B cell (primary cell): ENCODE measurements around the gene HGFAC. TPM values are rescaled to one million over a fixed set of nuclear protein-coding genes. Genes with fewer than 3 reads are reported as not detected.
"Not testable (repeated sequence)": the region's sequence is repeated elsewhere in the genome, so short reads cannot be mapped to it uniquely, and the experiment has no call there.

Experiments
- ATAC-seq: fragments of 200-7000 bp; cut with Tn5 transposase; one replicate; pipeline ENCODE4 v1.10.0; 2021; ENCODE audit warnings: low read depth, mild to moderate bottlenecking, moderate number of reproducible peaks, moderate library complexity
- CTCF ChIA-PET: fragments of 350-600 bp; sonication (Branson Sonifier 250); formaldehyde crosslinking; loops from one replicate; lab custom pipeline; 2021; ENCODE audit warnings: antibody characterized with exemption, inconsistent platforms; lab: Charles Lee
- POLR2A ChIA-PET: fragments of 350-600 bp; sonication (Branson Sonifier 250); formaldehyde crosslinking; loops from one replicate; lab custom pipeline; 2021; ENCODE audit warnings: antibody characterized with exemption; lab: Charles Lee
- DNase-seq: peaks from one replicate; pipeline ENCODE4 v3.0.0; 2013
- H2AFZ ChIP-seq: 2 replicates; pipeline ENCODE4 v1.6.1; 2012; ENCODE audit warnings: mild to moderate bottlenecking, low read depth, low read length; ENCODE audit not compliant: insufficient read depth, poor library complexity, severe bottlenecking
- H3K27ac ChIP-seq, 2 donors: 1 replicate in 1 of 2; 2 replicates in 1 of 2; pipeline ENCODE4 v1.5.1; 2012 to 2013; ENCODE audit warnings: low read length in 2 of 2, mild to moderate bottlenecking in 2 of 2, moderate library complexity in 1 of 2
- H3K27me3 ChIP-seq, 4 experiments: fragments of 200-600 bp in 1 of 4; sonication (generic) in 1 of 4; replicated peaks in 1 of 4; 1 replicate in 2 of 4; 2 replicates in 2 of 4; pipeline versions ENCODE4 v1.6.1 to v1.7.0; 2013 to 2016; ENCODE audit warnings: low read length in 3 of 4, mild to moderate bottlenecking in 2 of 4, mixed read lengths in 1 of 4, moderate library complexity in 1 of 4; ENCODE audit not compliant: insufficient read depth in 4 of 4, control insufficient read depth in 3 of 4; ENCODE audit errors: control extremely low read depth in 1 of 4
- H3K36me3 ChIP-seq, 2 experiments: replicated peaks in 1 of 2; 1 replicate in 1 of 2; 2 replicates in 1 of 2; pipeline versions ENCODE4 v1.6.1 to v1.7.1; 2013; ENCODE audit warnings: low read length in 1 of 2; ENCODE audit not compliant: insufficient read depth in 2 of 2, control insufficient read depth in 1 of 2; ENCODE audit errors: control extremely low read depth in 1 of 2, extremely low read depth in 1 of 2
- H3K4me1 ChIP-seq, 2 donors: fragments of 200-600 bp in 1 of 2; sonication (generic) in 1 of 2; 1 replicate in 1 of 2; 2 replicates in 1 of 2; pipeline versions ENCODE4 v1.5.1 to v1.6.1; 2013 to 2017; ENCODE audit warnings: low read length in 2 of 2; ENCODE audit not compliant: control insufficient read depth in 2 of 2, insufficient read depth in 2 of 2
- H3K4me2 ChIP-seq: replicated peaks from 2 replicates; pipeline ENCODE3; 2012; ENCODE audit warnings: mild to moderate bottlenecking, low read depth, low read length; ENCODE audit not compliant: poor library complexity, severe bottlenecking
- H3K4me3 ChIP-seq, 5 experiments: fragments of 200-600 bp in 1 of 5; sonication (generic) in 1 of 5; 1 replicate in 3 of 5; 2 replicates in 2 of 5; pipeline versions ENCODE4 v1.5.1 to v1.7.0; 2011 to 2016; ENCODE audit warnings: low read length in 4 of 5, mild to moderate bottlenecking in 4 of 5, low read depth in 2 of 5, control low read depth in 1 of 5, moderate library complexity in 1 of 5; ENCODE audit not compliant: insufficient read depth in 1 of 5; ENCODE audit errors: control extremely low read depth in 1 of 5, extremely low read depth in 1 of 5
- H3K79me2 ChIP-seq: fragments of 200-600 bp; sonication (generic); one replicate; pipeline ENCODE4 v1.6.0; 2016; ENCODE audit warnings: low read length; ENCODE audit not compliant: control insufficient read depth, insufficient read depth
- H3K9ac ChIP-seq: fragments of 200-600 bp; sonication (generic); 2 replicates; pipeline ENCODE4 v1.6.1; 2017; ENCODE audit warnings: mild to moderate bottlenecking, low read length, moderate library complexity
- H3K9me3 ChIP-seq, 3 donors: one replicate each; pipeline versions ENCODE4 v1.6.1 to v1.7.1; 2013; ENCODE audit warnings: low read length in 2 of 3; ENCODE audit not compliant: control insufficient read depth in 2 of 3, insufficient read depth in 1 of 3; ENCODE audit errors: control extremely low read depth in 1 of 3
- H4K20me1 ChIP-seq: 2 replicates; pipeline ENCODE4 v1.6.0; 2012; ENCODE audit warnings: mild to moderate bottlenecking, low read length; ENCODE audit not compliant: insufficient read depth, control insufficient read depth, poor library complexity, severe bottlenecking
- H3K27ac Mint-ChIP-seq: one replicate; pipeline ENCODE4 v1.8.0; 2021; ENCODE audit warnings: mixed read lengths
- H3K27me3 Mint-ChIP-seq: one replicate; pipeline ENCODE4 v1.8.0; 2021; ENCODE audit warnings: mixed read lengths
- H3K4me1 Mint-ChIP-seq: one replicate; pipeline ENCODE4 v1.8.0; 2021; ENCODE audit warnings: mixed read lengths
- H3K4me3 Mint-ChIP-seq: one replicate; pipeline ENCODE4 v1.8.0; 2021; ENCODE audit warnings: mixed read lengths
- H3K9me3 Mint-ChIP-seq: one replicate; pipeline ENCODE4 v1.8.0; 2022; ENCODE audit warnings: mixed read lengths; ENCODE audit not compliant: insufficient read depth
- CTCF ChIP-seq: fragments of 200-600 bp; IDR thresholded peaks from one replicate; pipeline ENCODE4 v1.8.0; 2022; ENCODE audit warnings: antibody characterized with exemption, mild to moderate bottlenecking
- WGBS: methylation state at CpG from one replicate; pipeline ENCODE4 v1.1.5; 2013; ENCODE audit warnings: missing lambda C conversion rate; ENCODE audit not compliant: insufficient coverage; 5-methylcytosine and 5-hydroxymethylcytosine counted together
- intact Hi-C: fragments of 100-400 bp; cut with micrococcal nuclease; formaldehyde crosslinking; loops from one replicate; pipeline ENCODE4 v1.10.0; 2022
- polyA plus RNA-seq: library from polyadenylated mRNA; depleted of rRNA; stranded (reverse); fragments of >200 nt; gene quantifications from 2 replicates; pipeline ENCODE4 v1.2.3, GENCODE V29; 2012
- total RNA-seq, 2 donors: library from RNA; stranded (reverse); fragments of 120-200 nt in 1 of 2; gene quantifications; 1 replicate in 1 of 2; 2 replicates in 1 of 2; pipeline versions ENCODE4 v1.2.3 to v1.2.4, GENCODE V29; 2013 to 2022

HGFAC gene
- total and polyA plus RNA-seq, 2 donors (not counting 1 experiment from before 2014, with no cell fraction given), result not detected

GRCh38 chr4:3458371-3458770, 16.6 kb downstream of the HGFAC start:
- H3K79me2 ChIP-seq, result no peaks in the 10 kb centered on the region
- H3K36me3 ChIP-seq, result no peaks in the 10 kb centered on the region
- no peak for DNase-seq
- H2AFZ ChIP-seq, result no peak overlapping the region
- no peak overlapping the region for H3K9ac ChIP-seq
- H3K4me3 ChIP-seq, result no peak overlapping the region
- H3K27me3 ChIP-seq, result peaks cover 0 to 18% (median 4%) of the 10 kb centered on the region in 4 experiments
- H3K27ac ChIP-seq, result no peak overlapping the region
- H3K4me1 Mint-ChIP-seq, result no peaks in the 10 kb centered on the region
- 95% methylated on average over 3 of the region's 6 CpGs for WGBS
- ChIA-PET CTCF (no interaction called here), POLR2A (no interaction called here)
- TF ChIP-seq CTCF, result no peak
- peaks cover 0 to 17% (median 1%) of the 10 kb centered on the region in 3 donors for H3K9me3 ChIP-seq
- intact Hi-C loops, result no loop called here
- H3K4me2 ChIP-seq, result no peak overlapping the region
- H4K20me1 ChIP-seq, result no peaks in the 10 kb centered on the region
- H3K4me1 ChIP-seq, result peaks cover 0 to 13% of the 10 kb centered on the region in 2 donors
- ATAC-seq, result no peak
- H3K27me3 Mint-ChIP-seq, result peaks cover 19% of the 10 kb centered on the region
- peaks cover 15% of the 10 kb centered on the region for H3K9me3 Mint-ChIP-seq
- H3K4me3 Mint-ChIP-seq, result no peak overlapping the region
- no peak overlapping the region for H3K27ac Mint-ChIP-seq

GRCh38 chr4:3459156-3459555, 17.4 kb downstream of the HGFAC start:
- H3K36me3 ChIP-seq, H2AFZ ChIP-seq, H3K27ac Mint-ChIP-seq, DNase-seq, H3K9ac ChIP-seq, intact Hi-C loops, ATAC-seq, POLR2A ChIA-PET, H3K4me1 Mint-ChIP-seq, H3K4me3 Mint-ChIP-seq, CTCF ChIA-PET, H3K4me3 ChIP-seq, H3K27ac ChIP-seq, H3K79me2 ChIP-seq, H3K4me2 ChIP-seq, H4K20me1 ChIP-seq: not testable (repeated sequence)
- peaks cover 11% of the 10 kb centered on the region for H3K9me3 Mint-ChIP-seq
- Histone ChIP-seq H3K9me3 (peaks cover 0 to 21% (median 1%) of the 10 kb centered on the region in 3 donors), H3K4me1 (peaks cover 0 to 18% of the 10 kb centered on the region in 2 donors), H3K27me3 (peaks cover 0 to 25% (median 8%) of the 10 kb centered on the region in 4 experiments)
- peaks cover 20% of the 10 kb centered on the region for H3K27me3 Mint-ChIP-seq
- WGBS, result 100% methylated on average over 2 of the region's 5 CpGs
